K562 (cell line): ENCODE measurements around the gene HLA-DOB. TPM values are rescaled to one million over a fixed set of nuclear protein-coding genes. Genes with fewer than 3 reads are reported as not detected.

Experiments used
- ATAC-seq: fragments of 200-7000 bp; cut with Tn5 transposase; 3 replicates; pipeline ENCODE4 v1.9.1; 2020; ENCODE audit warnings: moderate library complexity
- BruUV-seq: library from RNA; stranded (reverse); fragments of 400-500 nt; replicated peaks from 2 replicates; lab custom pipeline; 2021; lab: Mats Ljungman, UMichigan
- CTCF ChIA-PET: fragments of 300-600 bp; formaldehyde crosslinking; extraction: SDS; loops from one replicate; lab custom pipeline; 2021; ENCODE audit warnings: low intra/inter-chr PET ratio; lab: Yijun Ruan, JAX
- POLR2A ChIA-PET: fragments of 300-600, 350-650 bp; sonication (Branson Sonifier 250); formaldehyde crosslinking; extraction: SDS; loops from one replicate; lab custom pipeline; 2021; ENCODE audit warnings: antibody characterized with exemption, inconsistent platforms; lab: Yijun Ruan, JAX
- DNase-seq, 4 experiments: peaks; one replicate each; pipeline versions ENCODE4 v3.0.0 to v3.0.0-alpha.2; 2011 to 2018; ENCODE audit warnings: low spot score in 3 of 4, mixed read lengths in 3 of 4; ENCODE audit errors: extremely low read depth in 1 of 4
- FAIRE-seq: peaks from 2 replicates; lab custom pipeline; 2011; peaks lifted over from hg19 to GRCh38; lab: Jason Lieb, UNC
- H2AFZ ChIP-seq: 2 replicates; pipeline ENCODE4 v1.6.0; 2011; ENCODE audit warnings: low read depth, low read length, control low read depth, inconsistent platforms
- H3K27ac ChIP-seq: fragments of 200-600 bp; 3 replicates; pipeline ENCODE4 v1.8.0; 2011; ENCODE audit warnings: low read depth, mild to moderate bottlenecking, control low read depth, inconsistent platforms, low read length, moderate library complexity, mixed read lengths; ENCODE audit errors: extremely low read depth
- H3K27me3 ChIP-seq, 2 experiments: fragments of 300-600 bp in 1 of 2; 2 replicates in 1 of 2; 3 replicates in 1 of 2; pipeline versions ENCODE4 v1.6.0 to v1.8.0; 2011; ENCODE audit warnings: inconsistent platforms in 2 of 2, low read length in 2 of 2, mild to moderate bottlenecking in 1 of 2, mixed read lengths in 1 of 2, moderate library complexity in 1 of 2; ENCODE audit not compliant: control insufficient read depth in 2 of 2, insufficient read depth in 2 of 2
- H3K36me3 ChIP-seq: fragments of 300-600 bp; 3 replicates; pipeline ENCODE4 v1.8.0; 2011; ENCODE audit warnings: mild to moderate bottlenecking, low read length, inconsistent platforms; ENCODE audit not compliant: control insufficient read depth, insufficient read depth
- H3K4me1 ChIP-seq, 2 experiments: fragments of 200-600 bp in 1 of 2; replicated peaks in 1 of 2; 2 replicates in 1 of 2; 3 replicates in 1 of 2; pipeline versions ENCODE4 v1.5.1 to v1.8.0; 2011; ENCODE audit warnings: inconsistent platforms in 2 of 2, low read length in 2 of 2, mild to moderate bottlenecking in 1 of 2, mixed read lengths in 1 of 2, moderate library complexity in 1 of 2; ENCODE audit not compliant: control insufficient read depth in 2 of 2, insufficient read depth in 2 of 2
- H3K4me2 ChIP-seq: 2 replicates; pipeline ENCODE4 v1.6.1; 2011; ENCODE audit warnings: low read length, control low read depth, inconsistent platforms, mixed read lengths; ENCODE audit not compliant: insufficient read depth
- H3K4me3 ChIP-seq: fragments of 200-600 bp; sonication (generic), shearing (Covaris generic); 2 replicates; pipeline ENCODE4 v1.5.1; 2016; ENCODE audit warnings: control low read depth, inconsistent platforms
- H3K79me2 ChIP-seq: fragments of 200-600 bp; 3 replicates; pipeline ENCODE4 v1.8.0; 2011; ENCODE audit warnings: low read length, inconsistent platforms; ENCODE audit not compliant: control insufficient read depth, insufficient read depth
- H3K9ac ChIP-seq, 2 experiments: 2 replicates each; pipeline versions ENCODE4 v1.6.0 to v1.6.1; 2011; ENCODE audit warnings: low read depth in 2 of 2, low read length in 2 of 2, control low read depth in 1 of 2, inconsistent platforms in 1 of 2, mild to moderate bottlenecking in 1 of 2, mixed read lengths in 1 of 2; ENCODE audit not compliant: insufficient read depth in 1 of 2
- H3K9me1 ChIP-seq: one replicate; pipeline ENCODE4 v1.6.0; 2011; ENCODE audit warnings: inconsistent platforms, mild to moderate bottlenecking, low read length, moderate library complexity; ENCODE audit not compliant: control insufficient read depth, insufficient read depth
- H3K9me3 ChIP-seq: replicated peaks from 2 replicates; pipeline ENCODE4 v1.5.1; 2011; ENCODE audit warnings: low read depth, low read length, inconsistent platforms; ENCODE audit not compliant: control insufficient read depth, insufficient read depth
- H4K20me1 ChIP-seq: replicated peaks from 2 replicates; pipeline ENCODE4 v1.6.1; 2011; ENCODE audit warnings: low read length, inconsistent platforms, mixed read lengths; ENCODE audit not compliant: control insufficient read depth, insufficient read depth
- ARNT ChIP-seq, 2 experiments: fragments of 450-650 bp; IDR thresholded peaks; 2 replicates each; pipeline ENCODE4 v1.6.1; 2016; ENCODE audit warnings: mild to moderate bottlenecking in 1 of 2
- CHD4 ChIP-seq: fragments of 200-600 bp; sonication (generic); IDR thresholded peaks from 3 replicates; pipeline ENCODE4 v1.6.1; 2012; ENCODE audit warnings: low read depth, mild to moderate bottlenecking, mixed read lengths, low read length, inconsistent platforms; ENCODE audit not compliant: insufficient read depth, insufficient replicate concordance, poor library complexity, severe bottlenecking
- EZH2 ChIP-seq: IDR thresholded peaks from 2 replicates; pipeline ENCODE4 v1.6.1; 2012; ENCODE audit warnings: low read depth, mild to moderate bottlenecking, inconsistent platforms, low read length, borderline replicate concordance
- MCM3 ChIP-seq: fragments of 450-650 bp; IDR thresholded peaks from 2 replicates; pipeline ENCODE4 v1.6.1; 2016
- MLX ChIP-seq, 2 experiments: fragments of 450-650 bp in 1 of 2; sonication (generic) in 1 of 2; formaldehyde crosslinking; conservative IDR thresholded peaks; 2 replicates each; pipeline versions ENCODE4 v1.4.0 to v1.8.1; 2020 to 2022; ENCODE audit warnings: mild to moderate bottlenecking in 1 of 2, missing genetic modification reagents in 1 of 2
- NFIX ChIP-seq: fragments of 250-450 bp; sonication (Bioruptor Pico); IDR thresholded peaks from 2 replicates; pipeline ENCODE4 v1.4.0; 2020; ENCODE audit warnings: low read depth, mild to moderate bottlenecking, moderate library complexity
- NR1H2 ChIP-seq: sonication (generic); formaldehyde crosslinking; IDR thresholded peaks from 2 replicates; pipeline ENCODE4 v1.4.0; 2020; ENCODE audit warnings: mild to moderate bottlenecking, missing genetic modification reagents
- PRDM10 ChIP-seq: fragments of 450-650 bp; IDR thresholded peaks from 2 replicates; pipeline ENCODE4 v1.6.1; 2018; ENCODE audit not compliant: partially characterized antibody
- TBP ChIP-seq: optimal IDR thresholded peaks from 2 replicates; pipeline ENCODE3; 2011; ENCODE audit warnings: low read depth, low read length, improper control_type of control experiment
- THRA ChIP-seq: fragments of 450-650 bp; IDR thresholded peaks from 2 replicates; pipeline ENCODE4 v1.6.1; 2017; ENCODE audit warnings: mild to moderate bottlenecking, moderate library complexity
- U2AF1 ChIP-seq: fragments of 200-400 bp; formaldehyde crosslinking; optimal IDR thresholded peaks from 2 replicates; pipeline ENCODE3; 2017; ENCODE audit warnings: mild to moderate bottlenecking, low read depth, low read length, moderate library complexity
- ZBTB1 ChIP-seq: sonication (generic); formaldehyde crosslinking; IDR thresholded peaks from 2 replicates; pipeline ENCODE4 v1.8.1; 2023; ENCODE audit warnings: missing genetic modification reagents, low read depth, mild to moderate bottlenecking, borderline replicate concordance
- ZNF311 ChIP-seq: fragments of 250-450 bp; sonication (Bioruptor Pico); IDR thresholded peaks from 2 replicates; pipeline ENCODE4 v1.4.0; 2020; ENCODE audit warnings: mild to moderate bottlenecking, moderate library complexity
- ZNF699 ChIP-seq: fragments of 250-450 bp; sonication (Bioruptor Pico); IDR thresholded peaks from 2 replicates; pipeline ENCODE4 v1.8.0; 2021; ENCODE audit warnings: mild to moderate bottlenecking, moderate library complexity; ENCODE audit not compliant: insufficient replicate concordance
- ZNF75A ChIP-seq: fragments of 450-650 bp; formaldehyde crosslinking; IDR thresholded peaks from 2 replicates; pipeline ENCODE4 v1.4.0; 2020; ENCODE audit warnings: mild to moderate bottlenecking
- WGBS: fragments of 100-300 bp; shearing (Covaris generic); methylation state at CpG from one replicate; pipeline ENCODE4 v1.1.6; 2016; ENCODE audit warnings: low coverage, mixed read lengths; ENCODE audit not compliant: insufficient coverage; ENCODE audit errors: missing lambda C conversion rate; 5-methylcytosine and 5-hydroxymethylcytosine counted together
- in situ Hi-C: fragments of 300-500 bp; cut with MboI; formaldehyde crosslinking; loops from 4 replicates; pipeline ENCODE4 v1.15.0; 2018; ENCODE audit warnings: inconsistent platforms, mixed read lengths
- intact Hi-C: fragments of 100-400 bp; cut with micrococcal nuclease; formaldehyde crosslinking; loops from 2 replicates; pipeline ENCODE4 v1.14.2; 2022
- polyA plus RNA-seq, 8 experiments: library from polyadenylated mRNA; depleted of rRNA in 4 of 8; stranded (reverse) in 5 of 8; unstranded in 3 of 8; fragments of >200 nt; fragmentation: Nextera tagmentation in 2 of 8; fragmentation: Illumina TruSeq in 1 of 8; extraction: Ambion mirVana in 2 of 8; extraction: Trizol in 1 of 8; gene quantifications; 2 replicates each; pipeline versions ENCODE4 v1.2.1 to v1.2.3, GENCODE V29; 2011 to 2014; ENCODE audit warnings: inconsistent platforms in 1 of 8, missing spikeins in 1 of 8
- total RNA-seq, 7 experiments: library from RNA; depleted of rRNA in 6 of 7; stranded (reverse); fragments of >200 nt in 6 of 7; fragmentation: Illumina TruSeq in 2 of 7; extraction: Trizol in 2 of 7; gene quantifications; 2 replicates each; pipeline versions ENCODE4 v1.2.1 to v1.2.3, GENCODE V29; 2011 to 2021; ENCODE audit warnings: low replicate concordance in 1 of 7

The HLA-DOB gene
- total and polyA plus RNA-seq, 9 of the 15 experiments (the other 6 are each of a cell fraction or from before 2014, with no cell fraction given): 1.2 to 4.0 (median 2.5) TPM

- TF ChIP-seq NR1H2 (CRISPR knock-in tag): no peak
- no peak for TF ChIP-seq U2AF1
- TF ChIP-seq NFIX (CRISPR knock-in tag): no peak
- no peak for TF ChIP-seq ZNF75A
- TF ChIP-seq THRA: no peak
- TF ChIP-seq MLX (CRISPR knock-in tag; conservative IDR thresholded peaks at IDR 0.05): no peak
- TF ChIP-seq ZNF699 (CRISPR knock-in tag): no peak
- TF ChIP-seq, all 486 proteins: peak for 0
Observed at GRCh38 chr6:32852018-32852843, 35.4 kb upstream of the HLA-DOB start (continued).

- H3K36me3 ChIP-seq: no peaks in the 10 kb centered on the region
- in situ Hi-C loops: no loop called here
- H4K20me1 ChIP-seq: no peaks in the 10 kb centered on the region; the same call in 1 of the 2 replicates
- no peaks in the 10 kb centered on the region for H3K9me3 ChIP-seq
- 19% methylated on average over 4 of the region's 4 CpGs for WGBS
- POLR2A ChIA-PET: interaction anchor here (0.8 to 1.7 kb wide), 2 partner anchors 121 to 133 kb away, joined by 3 to 5 read pairs; no protein-coding TSS in a partner anchor
- H3K27ac ChIP-seq: no peak overlapping the region
- no TSS peak for BruUV-seq
- H3K9me1 ChIP-seq: peaks cover 3% of the 10 kb centered on the region
- no peak overlapping the region for H3K4me3 ChIP-seq
- intact Hi-C loops: no loop called here
- no peaks in the 10 kb centered on the region for H3K79me2 ChIP-seq
- DNase-seq (no peak), ATAC-seq (no peak), FAIRE-seq (no peak)
- no peak overlapping the region for H3K4me2 ChIP-seq
- peaks cover 12 to 19% of the 10 kb centered on the region in 2 experiments; a peak in 3 of 5 replicates for H3K4me1 ChIP-seq
- H3K9ac ChIP-seq: no peak overlapping the region
- CTCF ChIA-PET: no interaction called here
- H3K27me3 ChIP-seq: peaks cover 18 to 60% of the 10 kb centered on the region in 2 experiments
- no peak overlapping the region for H2AFZ ChIP-seq
- TF ChIP-seq TBP (no peak), ARNT (IDR thresholded peaks at IDR 0.05) (no peak), CHD4 (no peak), ZBTB1 (CRISPR knock-in tag) (no peak), ZNF311 (CRISPR knock-in tag) (no peak), EZH2 (no peak), PRDM10 (no peak), MCM3 (no peak)
Observed at GRCh38 chr6:32851025-32851424, 34.2 kb upstream of the HLA-DOB start.
